ENCODE results near the gene ANAPC2.

- TF ChIP-seq EZH2phosphoT487 (IDR thresholded peaks at IDR 0.05; ENCODE audit: low read depth) = no peak
- TF ChIP-seq CTCF (IDR thresholded peaks at IDR 0.05; ENCODE audit: low read depth, low read length) = no peak
Observed at GRCh38 chr9:137234758-137235423, 46.5 kb upstream of the ANAPC2 start.

All from OCI-LY3 (cell line).